Measurements from ENCODE around the gene DGKI. TPM values are rescaled to one million over a fixed set of nuclear protein-coding genes. Genes with fewer than 3 reads are reported as not detected.

DGKI gene
- total RNA-seq, 1 donor from 2014 or later: 5.5 TPM

GRCh38 chr7:137875746-137876145, 29.0 kb upstream of the DGKI start:
- H3K36me3 ChIP-seq: no peaks in the 10 kb centered on the region
- Mint-ChIP-seq H3K9me3 (peaks cover 1% of the 10 kb centered on the region), H3K36me3 (peaks cover 55% of the 10 kb centered on the region), H3K27me3 (ENCODE audit: insufficient read depth, low read depth) (peaks cover 11% of the 10 kb centered on the region), H3K4me1 (peaks cover 70% of the 10 kb centered on the region), H3K27ac (no peak overlapping the region), H3K4me3 (no peak overlapping the region)
- H3K4me2 ChIP-seq: no peak overlapping the region
- peaks cover 35% of the 10 kb centered on the region for H3F3A ChIP-seq (ENCODE audit: low read depth)
- H3K9me3 ChIP-seq (ENCODE audit: low read depth): no peaks in the 10 kb centered on the region
- no peak overlapping the region for H2AFZ ChIP-seq (replicated peaks)
- no peak overlapping the region for H3K27ac ChIP-seq
- TF ChIP-seq CTCF (IDR thresholded peaks at IDR 0.05) (no peak), EZH2 (IDR thresholded peaks at IDR 0.05) (no peak), EZH2phosphoT487 (IDR thresholded peaks at IDR 0.05) (no peak)
- no peaks in the 10 kb centered on the region for H3K79me2 ChIP-seq (ENCODE audit: low read depth)
- no peak overlapping the region for H3K9ac ChIP-seq
- DNase-seq (ENCODE audit: low spot score): no peak
- peaks cover 38% of the 10 kb centered on the region for H3K4me1 ChIP-seq
- H3K27me3 ChIP-seq: no peaks in the 10 kb centered on the region
- H3K4me3 ChIP-seq: no peak overlapping the region
- no peaks in the 10 kb centered on the region for H4K20me1 ChIP-seq (ENCODE audit: low read depth)

GRCh38 chr7:137873979-137874777, 27.4 kb upstream of the DGKI start:
- Histone ChIP-seq H3K79me2 (ENCODE audit: low read depth) (no peaks in the 10 kb centered on the region), H3F3A (ENCODE audit: low read depth) (peaks cover 21% of the 10 kb centered on the region), H3K4me3 (no peak overlapping the region), H3K36me3 (no peaks in the 10 kb centered on the region), H3K27me3 (no peaks in the 10 kb centered on the region), H2AFZ (replicated peaks) (no peak overlapping the region), H3K9ac (no peak overlapping the region), H3K27ac (no peak overlapping the region), H3K4me2 (no peak overlapping the region), H3K9me3 (ENCODE audit: low read depth) (no peaks in the 10 kb centered on the region), H4K20me1 (ENCODE audit: low read depth) (no peaks in the 10 kb centered on the region), H3K4me1 (peaks cover 22% of the 10 kb centered on the region)
- Mint-ChIP-seq H3K9me3 (peaks cover 10% of the 10 kb centered on the region), H3K27me3 (ENCODE audit: insufficient read depth, low read depth) (peaks cover 2% of the 10 kb centered on the region), H3K4me3 (no peak overlapping the region), H3K4me1 (peaks cover 55% of the 10 kb centered on the region), H3K36me3 (peaks cover 48% of the 10 kb centered on the region), H3K27ac (peak overlapping the region; percentile 29)
- no peak for TF ChIP-seq EZH2 (IDR thresholded peaks at IDR 0.05)
- DNase-seq (ENCODE audit: low spot score): no peak

- Mint-ChIP-seq H3K27ac (no peak overlapping the region), H3K27me3 (ENCODE audit: insufficient read depth, low read depth) (peaks cover 2% of the 10 kb centered on the region), H3K4me1 (peaks cover 48% of the 10 kb centered on the region), H3K4me3 (no peak overlapping the region), H3K36me3 (peaks cover 47% of the 10 kb centered on the region), H3K9me3 (peaks cover 11% of the 10 kb centered on the region)
- H4K20me1 ChIP-seq (ENCODE audit: low read depth): no peaks in the 10 kb centered on the region
- no peak overlapping the region for H2AFZ ChIP-seq (replicated peaks)
- peaks cover 15% of the 10 kb centered on the region for H3K4me1 ChIP-seq
- H3K4me2 ChIP-seq: no peak overlapping the region
- peaks cover 15% of the 10 kb centered on the region for H3F3A ChIP-seq (ENCODE audit: low read depth)
- no peaks in the 10 kb centered on the region for H3K79me2 ChIP-seq (ENCODE audit: low read depth)
- no peak overlapping the region for H3K4me3 ChIP-seq
- no peak for DNase-seq (ENCODE audit: low spot score)
- no peaks in the 10 kb centered on the region for H3K36me3 ChIP-seq
- H3K9ac ChIP-seq: no peak overlapping the region
- TF ChIP-seq EZH2 (IDR thresholded peaks at IDR 0.05) (no peak), CTCF (IDR thresholded peaks at IDR 0.05) (no peak), EZH2phosphoT487 (IDR thresholded peaks at IDR 0.05) (no peak)
- no peaks in the 10 kb centered on the region for H3K9me3 ChIP-seq (ENCODE audit: low read depth)
- no peak overlapping the region for H3K27ac ChIP-seq
- H3K27me3 ChIP-seq: no peaks in the 10 kb centered on the region
Measured at GRCh38 chr7:137873524-137873923, 26.8 kb upstream of the DGKI start.

All from neural progenitor cell (in vitro differentiated cells).